DMS 273 (cell line): ENCODE results near the gene FYB2.
"Not testable (repeated sequence)": the region's sequence is repeated elsewhere in the genome, so short reads cannot be mapped to it uniquely, and the experiment has no call there.

ENCODE experiments used
- DNase-seq: peaks from one replicate; lab custom pipeline; 2025; ENCODE audit not compliant: unreplicated experiment; lab: John Stamatoyannopoulos, UW

Gene FYB2

DNA sequence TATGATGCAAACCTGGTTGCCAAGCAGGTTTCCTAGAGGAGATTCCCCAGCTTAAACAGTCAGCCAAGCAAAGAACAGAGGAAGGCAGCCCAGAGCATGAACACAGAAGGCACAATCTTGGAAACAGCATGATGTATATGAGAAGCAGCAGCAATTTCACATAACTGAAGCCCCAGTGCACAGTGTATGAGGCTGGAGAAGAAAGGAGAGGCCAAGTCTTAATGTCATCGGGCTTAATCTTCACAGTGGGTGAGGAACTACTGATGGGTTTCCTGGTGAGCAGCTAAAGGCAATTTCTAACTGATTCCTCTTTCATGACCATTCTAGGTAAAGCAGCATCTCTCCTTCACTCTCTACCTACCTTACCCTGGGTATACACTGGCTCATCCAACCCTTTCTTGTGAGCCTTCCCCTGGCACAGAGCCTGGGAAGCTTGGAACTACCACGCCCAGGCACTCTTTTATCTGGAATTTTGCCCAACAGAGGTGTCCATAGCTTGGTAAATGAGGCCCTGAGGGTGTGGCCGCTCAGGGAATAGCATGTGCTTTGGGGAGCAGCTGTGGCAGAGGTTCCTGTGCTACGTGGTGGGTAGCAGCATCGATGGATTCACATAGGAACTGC is 22.0 kb downstream of the FYB2 start:
- DNase-seq: peak; percentile 38

- DNase-seq: no peak
Measured at GRCh38 chr1:56795870-56796269, 23.3 kb downstream of the FYB2 start.

GRCh38 chr1:56790036-56790435 is 29.2 kb downstream of the FYB2 start:
- DNase-seq: no peak

DNA sequence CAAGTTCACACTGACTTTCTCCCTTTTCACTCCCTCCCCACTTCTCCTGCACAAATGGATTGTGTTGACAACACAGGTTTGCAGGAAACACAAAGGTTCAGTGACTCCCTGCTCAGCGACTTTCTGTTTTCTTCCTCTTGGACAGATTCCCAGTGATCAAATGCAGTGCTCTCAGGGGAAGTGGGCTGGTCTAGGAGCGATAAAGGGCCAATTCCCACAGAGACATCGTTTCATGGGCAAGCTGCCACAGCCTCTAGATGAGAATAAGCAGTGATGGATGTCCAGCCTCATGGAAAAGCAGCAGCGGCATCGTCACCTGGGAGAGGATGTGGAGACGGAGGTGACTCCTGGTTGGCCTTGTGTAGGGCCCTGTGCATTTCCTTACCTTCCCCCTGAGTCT is 30.6 kb downstream of the FYB2 start:
- DNase-seq: peak; percentile 24

- peak; percentile 13 for DNase-seq
Measured at GRCh38 chr1:56788102-56788501, 31.1 kb downstream of the FYB2 start.

DNA sequence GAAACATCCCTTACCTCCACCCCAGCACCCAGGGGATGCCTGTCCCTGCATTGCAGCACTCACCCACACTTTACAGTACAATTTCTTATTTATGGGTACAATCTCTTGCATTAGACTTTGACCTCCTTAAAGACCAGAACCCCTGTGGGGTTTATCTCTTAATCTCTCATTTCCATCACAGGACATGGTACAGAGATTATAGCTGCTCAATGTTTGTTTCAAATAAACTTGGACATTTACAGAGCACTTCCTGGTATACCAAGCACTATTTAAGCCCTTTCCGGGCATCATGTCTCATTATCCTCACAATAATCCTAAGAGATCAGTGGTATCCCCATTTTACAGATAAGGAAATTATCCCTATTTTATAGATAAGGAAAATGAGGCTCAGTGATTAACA is 31.9 kb downstream of the FYB2 start:
- DNase-seq: no peak

DNA sequence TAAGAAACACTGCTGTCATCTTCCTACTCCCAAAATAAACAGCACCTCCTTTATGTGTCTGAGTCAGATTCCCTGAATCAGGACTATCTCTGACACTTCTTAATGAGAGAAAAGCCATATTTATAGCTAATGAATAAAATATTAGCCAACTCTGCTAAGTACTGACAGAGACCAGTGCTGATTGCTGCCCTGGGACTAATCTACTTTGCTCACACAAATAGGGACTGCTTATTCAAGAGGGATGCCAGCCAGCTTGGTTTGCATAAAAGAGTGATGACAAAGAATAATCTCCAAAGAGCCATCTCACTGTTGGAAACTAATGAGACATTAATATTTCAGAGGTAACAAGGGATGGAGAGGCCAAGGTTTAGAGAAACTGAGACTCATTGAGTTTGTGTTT is 36.4 kb downstream of the FYB2 start:
- no peak for DNase-seq

GRCh38 chr1:56780826-56781225 is 38.4 kb downstream of the FYB2 start:
- DNase-seq: no peak

GRCh38 chr1:56780128-56780750 is 39.0 kb downstream of the FYB2 start:
- no peak for DNase-seq

DNA sequence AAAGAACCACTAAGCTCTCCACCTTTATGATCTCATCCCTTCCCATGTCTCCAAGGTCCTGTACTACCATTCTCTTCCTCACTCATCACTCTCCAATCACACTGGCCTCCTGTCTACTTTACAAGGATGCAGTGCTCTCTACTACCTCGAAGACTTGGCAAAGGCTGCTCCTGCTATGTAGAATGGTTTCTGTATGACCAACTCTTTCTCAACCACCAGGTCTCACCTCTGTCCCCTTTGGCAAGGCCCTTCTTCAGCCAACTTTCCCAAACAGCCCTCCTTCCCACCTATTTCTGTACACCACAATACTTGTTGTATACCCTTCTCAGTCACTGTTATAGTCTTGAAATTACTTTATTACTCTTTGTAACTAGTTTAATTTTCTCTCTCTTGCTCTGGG is 41.2 kb downstream of the FYB2 start:
- no peak for DNase-seq

DNA sequence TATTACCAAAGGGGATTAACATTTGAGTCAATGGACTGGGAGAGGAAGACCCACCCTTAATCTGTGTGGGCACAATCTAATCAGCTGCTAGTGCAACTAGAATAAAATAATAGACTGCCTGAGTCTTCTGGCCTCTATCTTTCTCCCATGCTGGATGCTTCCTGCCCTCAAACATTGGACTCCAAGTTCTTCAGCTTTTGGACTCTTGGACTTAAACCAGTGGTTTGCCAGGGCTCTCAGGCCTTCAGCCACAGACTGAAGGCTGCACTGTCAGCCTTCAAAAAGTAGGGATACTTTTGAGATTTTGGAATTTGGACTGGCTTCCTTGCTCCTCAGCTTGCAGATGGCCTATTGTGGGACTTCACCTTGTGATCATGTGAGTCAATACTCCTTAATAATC is 44.5 kb downstream of the FYB2 start:
- not testable (repeated sequence) for DNase-seq

DNA sequence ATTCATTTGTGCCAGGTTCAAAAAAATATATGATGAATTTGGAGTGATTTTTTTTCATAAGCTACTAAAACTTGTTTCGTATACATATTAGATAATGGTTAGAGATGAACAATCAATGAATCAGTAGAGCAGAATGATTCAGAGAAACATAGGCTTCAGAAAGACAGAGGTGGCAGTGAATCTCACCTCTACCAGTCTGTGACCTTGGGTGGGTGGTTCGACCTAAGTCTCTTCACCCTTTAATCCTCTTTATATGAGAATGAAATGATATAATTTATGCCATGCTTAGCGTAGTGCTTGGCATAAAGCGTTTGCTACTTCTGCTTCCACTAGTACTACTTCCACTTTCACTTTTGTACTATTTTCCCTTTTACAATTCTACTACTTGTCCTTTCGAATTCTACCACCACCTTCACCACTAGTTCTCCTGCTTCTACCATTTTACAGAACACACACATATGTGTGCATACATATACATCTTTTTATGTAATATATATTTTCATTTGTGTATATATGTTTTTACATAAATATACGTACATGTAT is 45.1 kb downstream of the FYB2 start:
- no peak for DNase-seq

DNA sequence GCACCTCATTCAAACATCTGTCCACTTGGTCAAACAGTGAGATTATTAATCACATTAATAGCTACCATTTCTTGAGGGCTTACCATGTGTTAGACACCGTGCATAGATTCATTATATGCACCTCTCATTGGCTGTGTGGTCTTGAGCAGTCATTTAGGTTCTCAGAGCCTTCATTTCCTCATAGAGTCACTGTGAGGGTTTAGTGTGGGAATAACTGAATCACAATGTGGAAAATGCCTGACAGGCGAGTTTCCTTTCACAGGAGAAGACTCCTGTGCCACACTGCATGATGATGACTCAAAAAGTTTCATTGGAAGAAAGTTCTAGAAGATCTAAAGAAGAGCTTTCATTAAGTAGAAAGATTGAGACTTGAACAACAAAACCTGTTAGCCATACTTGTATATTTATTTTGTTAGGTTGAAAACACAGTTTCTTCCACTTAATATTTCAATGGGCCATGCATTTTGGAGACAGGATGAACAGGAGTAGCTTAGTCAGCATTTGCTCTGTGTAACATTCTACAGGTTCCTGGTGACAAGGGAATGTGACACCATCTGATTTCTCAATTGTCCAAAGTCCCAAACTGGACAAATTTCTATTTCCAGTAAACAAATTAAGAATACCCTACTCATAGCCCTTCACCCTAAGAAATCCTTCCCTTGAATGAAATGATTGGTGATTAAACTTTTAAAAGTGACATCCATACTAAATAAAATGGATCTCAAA is 45.7 kb downstream of the FYB2 start:
- DNase-seq: no peak

DNA sequence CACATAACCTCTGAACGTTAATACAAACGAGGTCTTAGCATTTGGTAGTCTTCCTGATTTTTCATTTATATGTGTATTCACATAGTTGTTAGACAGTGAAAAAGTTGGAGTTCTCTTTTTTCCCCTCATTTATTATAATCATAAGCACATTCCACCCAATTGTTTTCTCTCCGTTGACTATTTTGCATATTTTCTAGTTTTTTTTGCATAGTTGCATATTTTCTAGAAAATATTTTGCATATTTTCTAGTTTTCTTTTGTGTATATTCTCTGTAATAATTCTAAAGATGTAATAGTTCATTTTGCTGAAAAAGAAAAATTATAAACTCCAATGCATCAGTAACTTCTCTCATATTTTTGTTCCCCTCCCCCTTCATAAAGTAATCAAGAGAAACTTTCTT is 47.5 kb downstream of the FYB2 start:
- DNase-seq: no peak

- DNase-seq: no peak
Measured at GRCh38 chr1:56758794-56759193, 60.4 kb downstream of the FYB2 start.

- DNase-seq: peak; percentile 54
Measured at GRCh38 chr1:56758135-56758534, 61.1 kb downstream of the FYB2 start.

DNA sequence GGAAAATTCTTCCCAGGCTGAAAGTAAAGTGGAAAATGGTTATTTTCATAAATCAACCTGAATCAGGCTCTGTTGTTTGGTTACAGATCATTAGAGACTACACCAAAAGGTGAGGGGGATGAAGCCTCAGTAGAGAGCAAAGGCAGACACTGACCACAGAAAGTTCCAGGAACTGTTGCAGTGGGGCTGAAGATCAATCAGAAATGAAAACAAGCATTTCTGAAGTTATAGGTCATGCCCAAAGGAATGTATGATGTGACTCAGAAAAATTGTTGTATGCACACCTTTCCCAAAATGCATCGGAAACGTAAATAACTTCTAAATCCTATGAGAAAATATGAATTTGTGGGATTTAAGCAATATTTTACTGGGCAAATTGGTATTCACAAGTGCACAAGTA is 63.3 kb downstream of the FYB2 start:
- no peak for DNase-seq

- no peak for DNase-seq
Measured at GRCh38 chr1:56754708-56755479, 64.3 kb downstream of the FYB2 start.

DNA sequence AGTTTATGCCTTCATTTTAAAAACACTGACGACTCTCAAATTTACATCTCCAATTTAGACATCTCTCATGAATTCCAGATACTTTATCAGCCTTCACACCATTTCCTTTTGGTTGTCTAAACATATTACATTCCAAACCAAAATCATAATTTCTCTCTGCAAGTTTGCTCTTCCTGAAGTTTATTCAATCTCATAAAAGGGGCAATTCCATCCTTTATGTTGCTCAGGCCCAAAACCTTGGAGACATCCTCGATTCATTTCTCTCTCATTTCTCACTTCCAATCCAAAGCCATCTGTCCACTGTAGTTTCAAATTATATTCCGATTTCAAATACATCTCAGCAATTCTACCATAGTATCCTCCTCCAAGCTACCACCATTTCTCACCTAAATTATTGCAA is 74.0 kb downstream of the FYB2 start:
- no peak for DNase-seq

GRCh38 chr1:56728964-56729363 is 90.2 kb downstream of the FYB2 start:
- DNase-seq: no peak

DNA sequence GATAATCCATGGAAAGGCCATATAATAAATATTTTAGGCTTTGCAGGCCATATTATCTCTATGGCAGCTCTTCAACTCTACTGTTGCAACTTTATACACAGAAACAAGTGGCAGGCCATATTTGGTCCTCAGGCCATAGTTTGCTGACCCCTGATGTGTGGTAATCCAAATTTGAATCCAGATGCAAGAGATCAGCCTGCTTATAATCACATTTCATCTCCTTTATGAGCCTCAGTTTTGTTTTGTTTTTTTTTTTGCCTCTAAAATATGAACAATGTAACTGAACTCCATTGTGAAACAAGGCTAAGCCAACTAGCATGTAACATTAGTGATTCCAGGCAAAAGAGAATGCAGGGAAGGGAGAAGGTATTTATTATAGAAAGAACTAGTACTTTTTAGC is 92.5 kb downstream of the FYB2 start:
- no peak for DNase-seq
